GM23338 (cell line): ENCODE data around the gene THAP5. TPM values are rescaled to one million over a fixed set of nuclear protein-coding genes. Genes with fewer than 3 reads are reported as not detected.
A peak's percentile ranks its signal among the peaks of the same experiment; 100 is the strongest.

ENCODE experiments used
- ATAC-seq: fragments of 200-7000 bp; cut with Tn5 transposase; 3 replicates; pipeline ENCODE4 v1.9.1; 2020
- DNase-seq: peaks from one replicate; pipeline ENCODE4 v3.0.0-alpha.2; 2015; ENCODE audit warnings: low spot score
- H2AFZ ChIP-seq: fragments of 200-600 bp; sonication (generic); 2 replicates; pipeline ENCODE4 v1.8.0; 2016; ENCODE audit warnings: antibody characterized with exemption, mild to moderate bottlenecking, moderate library complexity
- H3F3A ChIP-seq: fragments of 200-600 bp; sonication (generic); replicated peaks from 2 replicates; pipeline ENCODE4 v1.8.0; 2017; ENCODE audit warnings: antibody characterized with exemption, mixed run types, low read depth
- H3K27ac ChIP-seq: fragments of 200-600 bp; sonication (generic); 2 replicates; pipeline ENCODE4 v1.6.1; 2016; ENCODE audit warnings: low read depth
- H3K27me3 ChIP-seq: fragments of 200-600 bp; sonication (generic); 2 replicates; pipeline ENCODE4 v1.8.0; 2016; ENCODE audit warnings: mild to moderate bottlenecking, mixed run types, moderate library complexity; ENCODE audit not compliant: insufficient read depth
- H3K36me3 ChIP-seq: fragments of 200-600 bp; sonication (generic); 2 replicates; pipeline ENCODE4 v1.8.0; 2016; ENCODE audit warnings: mild to moderate bottlenecking; ENCODE audit not compliant: insufficient read depth
- H3K4me1 ChIP-seq: fragments of 200-600 bp; sonication (generic); 2 replicates; pipeline ENCODE4 v1.8.0; 2016; ENCODE audit warnings: mild to moderate bottlenecking, moderate library complexity; ENCODE audit not compliant: insufficient read depth
- H3K4me2 ChIP-seq: fragments of 200-600 bp; sonication (generic); 2 replicates; pipeline ENCODE4 v1.7.1; 2017; ENCODE audit warnings: mixed run types
- H3K4me3 ChIP-seq: fragments of 200-600 bp; sonication (generic); 2 replicates; pipeline ENCODE4 v1.6.1; 2016; ENCODE audit warnings: mixed run types
- H3K79me2 ChIP-seq: fragments of 200-600 bp; sonication (generic); replicated peaks from 2 replicates; pipeline ENCODE4 v1.8.0; 2017; ENCODE audit warnings: mild to moderate bottlenecking; ENCODE audit not compliant: insufficient read depth
- H3K9me2 ChIP-seq: fragments of 200-600 bp; sonication (generic); 2 replicates; pipeline ENCODE4 v1.8.0; 2017; ENCODE audit not compliant: insufficient read depth
- H4K20me1 ChIP-seq: fragments of 200-600 bp; sonication (generic); replicated peaks from 2 replicates; pipeline ENCODE4 v1.8.0; 2017; ENCODE audit warnings: mild to moderate bottlenecking; ENCODE audit not compliant: insufficient read depth
- H3K27ac Mint-ChIP-seq: 2 replicates; pipeline ENCODE4 v1.8.0; 2020; ENCODE audit warnings: inconsistent platforms, mild to moderate bottlenecking, moderate library complexity, mixed read lengths
- H3K27me3 Mint-ChIP-seq: 3 replicates; pipeline ENCODE4 v1.8.0; 2022; ENCODE audit warnings: low read depth, mild to moderate bottlenecking, moderate library complexity, mixed read lengths, inconsistent platforms; ENCODE audit not compliant: insufficient read depth, poor library complexity
- H3K36me3 Mint-ChIP-seq: 3 replicates; pipeline ENCODE4 v1.8.0; 2021; ENCODE audit warnings: low read depth, mild to moderate bottlenecking, inconsistent platforms, moderate library complexity, mixed read lengths
- H3K4me1 Mint-ChIP-seq: 3 replicates; pipeline ENCODE4 v1.8.0; 2020; ENCODE audit warnings: mild to moderate bottlenecking, inconsistent platforms, mixed read lengths
- H3K4me3 Mint-ChIP-seq: 3 replicates; pipeline ENCODE4 v1.8.0; 2021; ENCODE audit warnings: moderate library complexity, mild to moderate bottlenecking, inconsistent platforms, mixed read lengths
- H3K9me3 Mint-ChIP-seq: 3 replicates; pipeline ENCODE4 v1.8.0; 2020; ENCODE audit warnings: moderate library complexity, mild to moderate bottlenecking, inconsistent platforms, mixed read lengths
- EZH2phosphoT487 ChIP-seq: fragments of 200-600 bp; sonication (generic); IDR thresholded peaks from one replicate; pipeline ENCODE4 v1.8.1; 2018; ENCODE audit warnings: antibody characterized with exemption; ENCODE audit not compliant: unreplicated experiment
- STAT1 ChIP-seq: IDR thresholded peaks from one replicate; pipeline ENCODE4 v1.6.1; 2016; ENCODE audit warnings: antibody characterized with exemption; ENCODE audit not compliant: unreplicated experiment
- polyA plus RNA-seq: library from polyadenylated mRNA; unstranded; fragments of >200 nt; fragmentation: Nextera tagmentation; extraction: Ambion mirVana; gene quantifications from 2 replicates; pipeline ENCODE4 v1.2.1, GENCODE V29; 2016
- total RNA-seq: library from RNA; depleted of rRNA; stranded (reverse); fragments of >200 nt; shearing (Covaris generic); gene quantifications from 2 replicates; pipeline ENCODE4 v1.2.3, GENCODE V29; 2014
- TF ChIP-seq, protein P1 (sequence below), 2 experiments: fragments of 200-600 bp in 1 of 2; sonication (generic) in 1 of 2; conservative IDR thresholded peaks; 2 replicates each; pipeline versions ENCODE4 v1.5.1 to v1.6.1; 2016 to 2017; ENCODE audit warnings: antibody characterized with exemption in 2 of 2, low read depth in 2 of 2, mild to moderate bottlenecking in 2 of 2, moderate library complexity in 1 of 2
- TF ChIP-seq, protein P2 (sequence below): fragments of 250-450 bp; sonication (Bioruptor Pico); IDR thresholded peaks from 2 replicates; pipeline ENCODE4 v1.5.0; 2020; ENCODE audit warnings: mild to moderate bottlenecking, moderate library complexity

The THAP5 gene
- total and polyA plus RNA-seq, 2 experiments from 2014 or later, result 18.2 to 32.3 TPM

DNA sequence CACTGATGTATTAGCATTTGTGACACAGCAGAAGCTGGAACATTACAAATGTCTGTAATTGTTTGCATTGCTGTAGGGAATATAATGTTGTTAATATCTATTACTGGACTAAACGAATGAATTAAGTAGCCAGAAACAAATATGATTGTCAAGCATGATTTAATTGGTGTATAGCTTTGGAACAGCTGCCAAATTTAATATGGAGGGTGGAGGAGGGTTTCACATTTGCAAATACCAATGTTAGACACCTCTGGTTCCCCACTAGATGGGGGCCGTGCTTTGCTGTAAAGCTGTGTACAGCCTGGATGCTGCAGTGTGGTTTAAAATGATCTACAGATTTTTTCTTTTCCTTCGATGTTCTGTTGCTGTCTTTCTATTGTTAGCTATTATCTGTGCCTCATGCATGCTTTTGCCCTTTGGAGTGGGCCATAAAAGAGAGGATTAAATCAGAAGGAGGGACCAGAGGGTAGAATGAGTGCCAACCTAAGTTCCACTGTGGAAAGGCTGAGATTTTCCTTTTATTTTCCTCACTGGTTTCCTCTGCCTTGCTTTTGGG, 23.2 kb upstream of the THAP5 start:
- no peaks in the 10 kb centered on the region for H3K9me3 Mint-ChIP-seq
- ATAC-seq (no peak; the same call in 2 of the 3 replicates), DNase-seq (no peak)
- H4K20me1 ChIP-seq, result no peaks in the 10 kb centered on the region
- no peaks in the 10 kb centered on the region for H3K36me3 ChIP-seq
- no peak overlapping the region for H3K27ac ChIP-seq
- peaks cover 18% of the 10 kb centered on the region for H3K4me1 Mint-ChIP-seq
- H3K4me1 ChIP-seq, result peaks cover 8% of the 10 kb centered on the region; the same call in 1 of the 2 replicates
- no peaks in the 10 kb centered on the region for H3K27me3 ChIP-seq
- no peak overlapping the region for H3K4me3 ChIP-seq
- H3F3A ChIP-seq, result no peaks in the 10 kb centered on the region
- TF ChIP-seq STAT1 (no peak), EZH2phosphoT487 (no peak)
- TF ChIP-seq, protein P1, sequence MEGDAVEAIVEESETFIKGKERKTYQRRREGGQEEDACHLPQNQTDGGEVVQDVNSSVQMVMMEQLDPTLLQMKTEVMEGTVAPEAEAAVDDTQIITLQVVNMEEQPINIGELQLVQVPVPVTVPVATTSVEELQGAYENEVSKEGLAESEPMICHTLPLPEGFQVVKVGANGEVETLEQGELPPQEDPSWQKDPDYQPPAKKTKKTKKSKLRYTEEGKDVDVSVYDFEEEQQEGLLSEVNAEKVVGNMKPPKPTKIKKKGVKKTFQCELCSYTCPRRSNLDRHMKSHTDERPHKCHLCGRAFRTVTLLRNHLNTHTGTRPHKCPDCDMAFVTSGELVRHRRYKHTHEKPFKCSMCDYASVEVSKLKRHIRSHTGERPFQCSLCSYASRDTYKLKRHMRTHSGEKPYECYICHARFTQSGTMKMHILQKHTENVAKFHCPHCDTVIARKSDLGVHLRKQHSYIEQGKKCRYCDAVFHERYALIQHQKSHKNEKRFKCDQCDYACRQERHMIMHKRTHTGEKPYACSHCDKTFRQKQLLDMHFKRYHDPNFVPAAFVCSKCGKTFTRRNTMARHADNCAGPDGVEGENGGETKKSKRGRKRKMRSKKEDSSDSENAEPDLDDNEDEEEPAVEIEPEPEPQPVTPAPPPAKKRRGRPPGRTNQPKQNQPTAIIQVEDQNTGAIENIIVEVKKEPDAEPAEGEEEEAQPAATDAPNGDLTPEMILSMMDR (conservative IDR thresholded peaks at IDR 0.05; ENCODE audit: low read depth in 2 of 2), result peak; percentile 26 to 51
- TF ChIP-seq, protein P2, sequence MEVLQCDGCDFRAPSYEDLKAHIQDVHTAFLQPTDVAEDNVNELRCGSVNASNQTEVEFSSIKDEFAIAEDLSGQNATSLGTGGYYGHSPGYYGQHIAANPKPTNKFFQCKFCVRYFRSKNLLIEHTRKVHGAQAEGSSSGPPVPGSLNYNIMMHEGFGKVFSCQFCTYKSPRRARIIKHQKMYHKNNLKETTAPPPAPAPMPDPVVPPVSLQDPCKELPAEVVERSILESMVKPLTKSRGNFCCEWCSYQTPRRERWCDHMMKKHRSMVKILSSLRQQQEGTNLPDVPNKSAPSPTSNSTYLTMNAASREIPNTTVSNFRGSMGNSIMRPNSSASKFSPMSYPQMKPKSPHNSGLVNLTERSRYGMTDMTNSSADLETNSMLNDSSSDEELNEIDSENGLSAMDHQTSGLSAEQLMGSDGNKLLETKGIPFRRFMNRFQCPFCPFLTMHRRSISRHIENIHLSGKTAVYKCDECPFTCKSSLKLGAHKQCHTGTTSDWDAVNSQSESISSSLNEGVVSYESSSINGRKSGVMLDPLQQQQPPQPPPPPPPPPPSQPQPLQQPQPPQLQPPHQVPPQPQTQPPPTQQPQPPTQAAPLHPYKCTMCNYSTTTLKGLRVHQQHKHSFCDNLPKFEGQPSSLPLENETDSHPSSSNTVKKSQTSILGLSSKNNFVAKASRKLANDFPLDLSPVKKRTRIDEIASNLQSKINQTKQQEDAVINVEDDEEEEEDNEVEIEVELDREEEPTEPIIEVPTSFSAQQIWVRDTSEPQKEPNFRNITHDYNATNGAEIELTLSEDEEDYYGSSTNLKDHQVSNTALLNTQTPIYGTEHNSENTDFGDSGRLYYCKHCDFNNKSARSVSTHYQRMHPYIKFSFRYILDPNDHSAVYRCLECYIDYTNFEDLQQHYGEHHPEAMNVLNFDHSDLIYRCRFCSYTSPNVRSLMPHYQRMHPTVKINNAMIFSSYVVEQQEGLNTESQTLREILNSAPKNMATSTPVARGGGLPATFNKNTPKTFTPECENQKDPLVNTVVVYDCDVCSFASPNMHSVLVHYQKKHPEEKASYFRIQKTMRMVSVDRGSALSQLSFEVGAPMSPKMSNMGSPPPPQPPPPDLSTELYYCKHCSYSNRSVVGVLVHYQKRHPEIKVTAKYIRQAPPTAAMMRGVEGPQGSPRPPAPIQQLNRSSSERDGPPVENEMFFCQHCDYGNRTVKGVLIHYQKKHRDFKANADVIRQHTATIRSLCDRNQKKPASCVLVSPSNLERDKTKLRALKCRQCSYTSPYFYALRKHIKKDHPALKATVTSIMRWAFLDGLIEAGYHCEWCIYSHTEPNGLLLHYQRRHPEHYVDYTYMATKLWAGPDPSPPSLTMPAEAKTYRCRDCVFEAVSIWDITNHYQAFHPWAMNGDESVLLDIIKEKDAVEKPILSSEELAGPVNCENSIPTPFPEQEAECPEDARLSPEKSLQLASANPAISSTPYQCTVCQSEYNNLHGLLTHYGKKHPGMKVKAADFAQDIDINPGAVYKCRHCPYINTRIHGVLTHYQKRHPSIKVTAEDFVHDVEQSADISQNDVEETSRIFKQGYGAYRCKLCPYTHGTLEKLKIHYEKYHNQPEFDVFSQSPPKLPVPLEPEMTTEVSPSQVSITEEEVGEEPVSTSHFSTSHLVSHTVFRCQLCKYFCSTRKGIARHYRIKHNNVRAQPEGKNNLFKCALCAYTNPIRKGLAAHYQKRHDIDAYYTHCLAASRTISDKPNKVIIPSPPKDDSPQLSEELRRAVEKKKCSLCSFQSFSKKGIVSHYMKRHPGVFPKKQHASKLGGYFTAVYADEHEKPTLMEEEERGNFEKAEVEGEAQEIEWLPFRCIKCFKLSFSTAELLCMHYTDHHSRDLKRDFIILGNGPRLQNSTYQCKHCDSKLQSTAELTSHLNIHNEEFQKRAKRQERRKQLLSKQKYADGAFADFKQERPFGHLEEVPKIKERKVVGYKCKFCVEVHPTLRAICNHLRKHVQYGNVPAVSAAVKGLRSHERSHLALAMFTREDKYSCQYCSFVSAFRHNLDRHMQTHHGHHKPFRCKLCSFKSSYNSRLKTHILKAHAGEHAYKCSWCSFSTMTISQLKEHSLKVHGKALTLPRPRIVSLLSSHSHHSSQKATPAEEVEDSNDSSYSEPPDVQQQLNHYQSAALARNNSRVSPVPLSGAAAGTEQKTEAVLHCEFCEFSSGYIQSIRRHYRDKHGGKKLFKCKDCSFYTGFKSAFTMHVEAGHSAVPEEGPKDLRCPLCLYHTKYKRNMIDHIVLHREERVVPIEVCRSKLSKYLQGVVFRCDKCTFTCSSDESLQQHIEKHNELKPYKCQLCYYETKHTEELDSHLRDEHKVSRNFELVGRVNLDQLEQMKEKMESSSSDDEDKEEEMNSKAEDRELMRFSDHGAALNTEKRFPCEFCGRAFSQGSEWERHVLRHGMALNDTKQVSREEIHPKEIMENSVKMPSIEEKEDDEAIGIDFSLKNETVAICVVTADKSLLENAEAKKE, result no peak
- peaks cover 1% of the 10 kb centered on the region for H3K27me3 Mint-ChIP-seq
- H3K4me2 ChIP-seq, result no peak overlapping the region
- no peak overlapping the region for H3K4me3 Mint-ChIP-seq
- peaks cover 4% of the 10 kb centered on the region for H3K9me2 ChIP-seq
- H3K27ac Mint-ChIP-seq, result no peak overlapping the region
- no peak overlapping the region for H2AFZ ChIP-seq
- H3K79me2 ChIP-seq, result no peaks in the 10 kb centered on the region
- no peaks in the 10 kb centered on the region for H3K36me3 Mint-ChIP-seq
